Measurements from ENCODE around the gene CATSPERD. TPM values are rescaled to one million over a fixed set of nuclear protein-coding genes. Genes with fewer than 3 reads are reported as not detected.

Gene CATSPERD
- polyA plus RNA-seq, 1 donor (not counting 4 experiments of a cell fraction or from before 2014, with no cell fraction given), result not detected

DNA sequence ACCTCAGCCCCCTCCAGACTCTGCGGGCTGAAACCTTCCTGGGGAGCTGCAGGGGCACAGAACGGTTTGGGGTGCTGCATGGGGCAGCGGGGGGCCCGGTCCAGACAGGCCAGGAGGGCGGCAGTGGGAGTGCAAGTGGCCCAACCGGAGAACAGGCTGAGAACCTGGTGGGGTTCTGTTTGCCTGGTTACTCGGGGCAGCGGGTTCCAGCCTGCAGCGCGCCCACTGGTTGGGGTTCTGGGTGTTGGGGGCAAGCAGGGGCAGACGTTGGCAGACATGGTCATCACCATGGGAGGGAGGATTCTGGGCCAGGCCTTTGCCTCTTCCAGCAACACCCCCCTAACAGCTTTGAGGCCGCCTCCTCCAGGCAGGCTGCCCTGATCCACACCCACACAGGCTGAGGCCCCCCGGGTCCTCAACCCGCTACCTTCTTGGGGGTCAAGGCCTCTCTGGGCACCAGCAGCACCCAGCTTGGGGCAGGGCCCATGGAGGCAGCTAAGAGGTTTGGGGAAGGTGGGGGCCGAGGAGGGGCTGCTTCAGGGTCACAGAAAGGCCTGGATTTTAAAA, 64.2 kb downstream of the CATSPERD start, which contains the start of gene PRR22:
Gene PRR22 (minus strand): TSS at position 166 of the 567 bp plus-strand sequence. CDS start 86 bp downstream, at position 80.
- no peak within 1 kb of the TSS for H3K9ac ChIP-seq (ENCODE audit: control insufficient read depth, extremely low read depth, insufficient read depth, low read length)
- peaks cover 7% of the 10 kb centered on the region for H3K4me1 ChIP-seq (ENCODE audit: control insufficient read depth, extremely low read depth, insufficient read depth, low read length)
- no peak within 1 kb of the TSS for H3K4me3 ChIP-seq (ENCODE audit: control insufficient read depth in 2 of 3, extremely low read depth in 1 of 3, insufficient read depth in 2 of 3, low read depth in 1 of 3, low read length in 3 of 3)
- H3K9me3 ChIP-seq (ENCODE audit: control insufficient read depth, low read depth, low read length), result no peaks in the 10 kb centered on the region
- H4K20me1 ChIP-seq (ENCODE audit: control insufficient read depth, extremely low read depth, insufficient read depth, low read length), result no peaks in the 10 kb centered on the region
- FAIRE-seq (no peak), DNase-seq (ENCODE audit: low read depth, low spot score) (no peak)
- no peaks in the 10 kb centered on the region for H3K9me1 ChIP-seq (ENCODE audit: control insufficient read depth, extremely low read depth, insufficient read depth, low read length)
- TF ChIP-seq EZH2 (IDR thresholded peaks at IDR 0.05; ENCODE audit: low read length), result no peak
- TF ChIP-seq, protein P1, sequence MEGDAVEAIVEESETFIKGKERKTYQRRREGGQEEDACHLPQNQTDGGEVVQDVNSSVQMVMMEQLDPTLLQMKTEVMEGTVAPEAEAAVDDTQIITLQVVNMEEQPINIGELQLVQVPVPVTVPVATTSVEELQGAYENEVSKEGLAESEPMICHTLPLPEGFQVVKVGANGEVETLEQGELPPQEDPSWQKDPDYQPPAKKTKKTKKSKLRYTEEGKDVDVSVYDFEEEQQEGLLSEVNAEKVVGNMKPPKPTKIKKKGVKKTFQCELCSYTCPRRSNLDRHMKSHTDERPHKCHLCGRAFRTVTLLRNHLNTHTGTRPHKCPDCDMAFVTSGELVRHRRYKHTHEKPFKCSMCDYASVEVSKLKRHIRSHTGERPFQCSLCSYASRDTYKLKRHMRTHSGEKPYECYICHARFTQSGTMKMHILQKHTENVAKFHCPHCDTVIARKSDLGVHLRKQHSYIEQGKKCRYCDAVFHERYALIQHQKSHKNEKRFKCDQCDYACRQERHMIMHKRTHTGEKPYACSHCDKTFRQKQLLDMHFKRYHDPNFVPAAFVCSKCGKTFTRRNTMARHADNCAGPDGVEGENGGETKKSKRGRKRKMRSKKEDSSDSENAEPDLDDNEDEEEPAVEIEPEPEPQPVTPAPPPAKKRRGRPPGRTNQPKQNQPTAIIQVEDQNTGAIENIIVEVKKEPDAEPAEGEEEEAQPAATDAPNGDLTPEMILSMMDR (optimal IDR thresholded peaks at IDR 0.05 in 1 of 3, IDR thresholded peaks at IDR 0.05 in 1 of 3, conservative IDR thresholded peaks at IDR 0.05 in 1 of 3; ENCODE audit: extremely low read depth in 1 of 3, insufficient read depth in 2 of 3, low read length in 3 of 3), result no peak
- dilution Hi-C loops (cut with MboI; ENCODE audit: extremely low pct_ligation_motif_present, low sequenced_read_pairs), result no loop called here
- no peak within 1 kb of the TSS for H2AFZ ChIP-seq (ENCODE audit: control insufficient read depth, low read length)
- H3K27me3 ChIP-seq (ENCODE audit: control insufficient read depth, extremely low read depth, insufficient read depth, low read length), result no peaks in the 10 kb centered on the region
- peaks cover 7% of the 10 kb centered on the region for H3K79me2 ChIP-seq (ENCODE audit: control insufficient read depth, insufficient read depth, low read length)
- no peak within 1 kb of the TSS for H3K4me2 ChIP-seq (ENCODE audit: control insufficient read depth, extremely low read depth, insufficient read depth, low read depth, low read length)
- H3K36me3 ChIP-seq (ENCODE audit: control insufficient read depth in 2 of 2, extremely low read depth in 1 of 2, insufficient read depth in 2 of 2, low read length in 2 of 2), result peaks cover 24 to 48% of the 10 kb centered on the region in 2 experiments
- H3K27ac ChIP-seq (ENCODE audit: control insufficient read depth, insufficient read depth, low read length), result no peak within 1 kb of the TSS

DNA sequence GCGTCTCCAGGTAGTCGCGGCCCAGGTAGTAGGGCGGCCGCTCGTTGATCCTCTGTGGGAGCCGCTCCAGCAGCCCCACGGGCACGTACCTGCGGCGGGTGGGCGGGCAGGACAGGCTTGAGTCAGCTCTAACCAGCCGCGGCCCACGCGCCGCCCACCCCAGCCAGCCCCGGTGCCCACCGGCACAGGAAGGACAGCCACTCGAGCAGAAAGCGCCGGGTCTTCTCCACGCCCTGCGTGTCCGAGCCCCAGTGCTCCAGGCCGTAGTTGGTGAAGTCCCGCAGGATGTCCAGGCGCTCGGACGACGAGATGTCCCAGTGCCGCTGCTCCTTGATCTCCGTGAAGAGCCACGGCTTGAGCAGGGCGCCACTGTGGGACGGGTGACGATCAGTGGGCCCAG, 65.0 kb downstream of the CATSPERD start:
- dilution Hi-C loops (cut with MboI; ENCODE audit: extremely low pct_ligation_motif_present, low sequenced_read_pairs), result no loop called here
- no peaks in the 10 kb centered on the region for H3K9me1 ChIP-seq (ENCODE audit: control insufficient read depth, extremely low read depth, insufficient read depth, low read length)
- peaks cover 24 to 48% of the 10 kb centered on the region in 2 experiments for H3K36me3 ChIP-seq (ENCODE audit: control insufficient read depth in 2 of 2, extremely low read depth in 1 of 2, insufficient read depth in 2 of 2, low read length in 2 of 2)
- FAIRE-seq (no peak), DNase-seq (ENCODE audit: low read depth, low spot score) (no peak)
- H4K20me1 ChIP-seq (ENCODE audit: control insufficient read depth, extremely low read depth, insufficient read depth, low read length), result no peaks in the 10 kb centered on the region
- H3K27me3 ChIP-seq (ENCODE audit: control insufficient read depth, extremely low read depth, insufficient read depth, low read length), result no peaks in the 10 kb centered on the region
- peaks cover 7% of the 10 kb centered on the region for H3K79me2 ChIP-seq (ENCODE audit: control insufficient read depth, insufficient read depth, low read length)
- no peaks in the 10 kb centered on the region for H3K9me3 ChIP-seq (ENCODE audit: control insufficient read depth, low read depth, low read length)
- peaks cover 12% of the 10 kb centered on the region for H3K4me1 ChIP-seq (ENCODE audit: control insufficient read depth, extremely low read depth, insufficient read depth, low read length)
- no peak overlapping the region for H2AFZ ChIP-seq (ENCODE audit: control insufficient read depth, low read length)
- H3K4me2 ChIP-seq (ENCODE audit: control insufficient read depth, extremely low read depth, insufficient read depth, low read depth, low read length), result no peak overlapping the region
- no peak overlapping the region for H3K9ac ChIP-seq (ENCODE audit: control insufficient read depth, extremely low read depth, insufficient read depth, low read length)
- H3K4me3 ChIP-seq (ENCODE audit: control insufficient read depth in 2 of 3, extremely low read depth in 1 of 3, insufficient read depth in 2 of 3, low read depth in 1 of 3, low read length in 3 of 3), result no peak overlapping the region
- no peak overlapping the region for H3K27ac ChIP-seq (ENCODE audit: control insufficient read depth, insufficient read depth, low read length)
- TF ChIP-seq EZH2 (IDR thresholded peaks at IDR 0.05; ENCODE audit: low read length), result no peak
- TF ChIP-seq, protein P1 (optimal IDR thresholded peaks at IDR 0.05 in 1 of 3, IDR thresholded peaks at IDR 0.05 in 1 of 3, conservative IDR thresholded peaks at IDR 0.05 in 1 of 3; ENCODE audit: extremely low read depth in 1 of 3, insufficient read depth in 2 of 3, low read length in 3 of 3), result no peak
